NK-92 (cell line): ENCODE measurements around the gene ACTN2.

Experiments
- DNase-seq: peaks from one replicate; lab custom pipeline; 2025; ENCODE audit not compliant: unreplicated experiment; lab: John Stamatoyannopoulos, UW

ACTN2 gene

DNA sequence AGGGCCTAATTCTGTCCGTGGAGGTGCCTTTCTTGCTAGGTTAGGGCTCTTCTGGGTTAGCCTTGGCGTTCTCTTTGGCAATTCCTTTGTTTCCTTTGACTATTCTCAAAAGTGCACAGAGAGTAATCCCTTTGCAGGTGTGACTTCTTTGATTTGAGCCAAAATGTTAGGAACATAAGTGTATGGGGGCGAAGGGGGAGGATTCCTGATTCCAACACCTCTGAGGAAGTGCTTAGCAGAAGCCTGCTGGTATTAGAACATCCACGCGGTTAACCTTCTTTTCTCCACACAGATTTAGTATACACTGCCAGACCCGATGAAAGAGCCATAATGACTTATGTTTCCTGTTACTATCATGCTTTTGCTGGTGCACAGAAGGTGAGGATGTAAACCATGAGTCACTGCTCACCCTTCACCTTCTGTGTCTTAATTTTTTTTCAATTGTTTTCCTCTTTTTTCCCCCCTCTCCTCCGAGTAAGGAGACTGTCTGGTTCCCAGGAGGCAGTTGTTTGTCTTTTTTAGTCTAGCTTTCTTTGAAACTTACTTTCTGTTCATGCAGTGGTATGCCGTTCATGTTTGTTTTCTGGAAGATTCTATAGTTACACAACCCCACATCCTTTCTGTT is 48.0 kb downstream of the ACTN2 start:
- no peak for DNase-seq

GRCh38 chr1:236736761-236737160 is 50.5 kb downstream of the ACTN2 start:
- no peak for DNase-seq

DNA sequence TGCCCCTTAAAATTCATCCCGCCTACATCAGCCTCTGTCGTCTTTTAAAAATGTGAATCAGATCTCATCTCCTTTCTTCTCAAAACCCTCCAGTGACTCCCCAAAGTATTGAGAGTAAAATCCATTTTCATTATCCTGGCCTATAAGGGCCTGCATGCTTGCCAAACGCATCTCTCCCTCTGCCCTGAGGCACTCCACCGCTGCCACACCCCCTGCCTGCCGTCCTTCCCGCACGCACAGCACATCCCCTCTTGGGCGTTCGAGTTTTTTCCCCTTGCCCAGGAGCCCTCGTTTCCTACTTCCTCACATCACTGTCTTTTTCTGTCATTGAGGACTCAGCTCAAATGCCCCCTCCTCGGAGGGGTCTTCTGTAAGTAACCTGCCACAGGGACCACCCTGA is 55.5 kb downstream of the ACTN2 start:
- DNase-seq = no peak

GRCh38 chr1:236742421-236743160 is 56.3 kb downstream of the ACTN2 start:
- DNase-seq = no peak

GRCh38 chr1:236744533-236744932 is 58.2 kb downstream of the ACTN2 start:
- DNase-seq = no peak

- no peak for DNase-seq
These were observed 60.5 kb downstream of the ACTN2 start for GRCh38 chr1:236746785-236747184.

DNA sequence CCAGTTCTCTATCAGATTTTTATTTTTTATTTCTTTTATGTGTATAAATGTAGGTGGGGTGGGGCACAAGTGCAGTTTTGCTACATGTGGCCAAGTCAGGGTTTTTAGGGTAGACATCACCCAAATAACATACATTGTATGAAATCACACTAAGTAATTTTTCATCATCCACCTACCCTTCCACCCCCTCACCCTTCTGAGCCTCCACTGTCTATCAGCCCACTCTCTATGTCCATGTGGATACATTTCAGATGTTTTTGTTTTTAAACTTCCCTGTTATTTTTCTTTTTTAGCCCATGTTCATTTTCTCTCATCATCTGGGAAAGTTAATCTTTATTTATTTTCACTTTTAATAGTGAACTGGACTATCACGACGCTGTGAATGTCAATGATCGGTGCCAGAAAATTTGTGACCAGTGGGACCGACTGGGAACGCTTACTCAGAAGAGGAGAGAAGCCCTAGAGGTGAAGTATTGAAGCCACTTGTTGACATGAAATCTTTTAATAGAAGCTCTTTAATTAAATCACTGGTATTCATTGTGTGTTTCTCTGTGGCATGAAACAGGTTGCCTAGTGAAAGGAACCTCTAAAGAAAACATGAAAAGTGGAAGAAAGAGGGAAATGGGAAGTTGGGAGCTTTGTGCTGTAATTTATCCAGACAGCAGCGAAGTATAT is 61.1 kb downstream of the ACTN2 start:
- DNase-seq = no peak

- no peak for DNase-seq
These were observed 62.1 kb downstream of the ACTN2 start for GRCh38 chr1:236748268-236748870.

DNA sequence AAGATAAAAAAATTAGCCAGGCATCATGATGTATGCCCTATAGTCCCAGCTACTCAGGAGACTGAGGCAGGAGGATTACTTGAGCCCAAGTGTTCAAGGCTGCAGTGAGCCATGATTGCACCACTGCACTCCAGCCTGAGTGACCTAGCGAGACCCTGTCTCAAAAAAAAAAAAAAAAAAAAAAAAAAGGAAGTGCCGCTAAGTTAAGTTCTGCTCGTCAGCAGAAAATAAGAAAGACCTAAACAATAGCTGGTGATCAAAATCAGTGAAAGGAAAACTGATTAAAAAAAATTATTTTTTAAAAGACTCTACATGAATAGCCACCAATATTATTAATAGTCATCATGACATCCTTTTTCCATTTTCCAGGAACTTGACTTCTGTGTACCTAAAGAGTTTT is 64.6 kb downstream of the ACTN2 start:
- DNase-seq = no peak

DNA sequence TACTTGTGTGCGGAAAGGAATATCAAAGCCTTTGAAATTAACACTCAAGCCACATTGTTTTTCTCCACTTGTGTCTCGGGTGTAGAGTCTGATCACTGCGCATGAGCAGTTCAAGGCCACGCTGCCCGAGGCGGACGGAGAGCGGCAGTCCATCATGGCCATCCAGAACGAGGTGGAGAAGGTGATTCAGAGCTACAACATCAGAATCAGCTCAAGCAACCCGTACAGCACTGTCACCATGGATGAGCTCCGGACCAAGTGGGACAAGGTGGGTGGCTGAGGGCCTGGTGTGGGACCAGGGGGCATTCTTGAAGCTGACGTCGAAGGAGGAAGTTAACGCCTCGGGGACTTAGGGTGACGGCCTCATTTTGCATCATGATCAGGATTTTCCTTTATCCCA is 65.1 kb downstream of the ACTN2 start:
- no peak for DNase-seq

GRCh38 chr1:236751935-236752334 is 65.6 kb downstream of the ACTN2 start:
- no peak for DNase-seq

- DNase-seq = no peak
These were observed 67.2 kb downstream of the ACTN2 start for GRCh38 chr1:236753516-236753915.

GRCh38 chr1:236753964-236754363 is 67.7 kb downstream of the ACTN2 start:
- DNase-seq = no peak

DNA sequence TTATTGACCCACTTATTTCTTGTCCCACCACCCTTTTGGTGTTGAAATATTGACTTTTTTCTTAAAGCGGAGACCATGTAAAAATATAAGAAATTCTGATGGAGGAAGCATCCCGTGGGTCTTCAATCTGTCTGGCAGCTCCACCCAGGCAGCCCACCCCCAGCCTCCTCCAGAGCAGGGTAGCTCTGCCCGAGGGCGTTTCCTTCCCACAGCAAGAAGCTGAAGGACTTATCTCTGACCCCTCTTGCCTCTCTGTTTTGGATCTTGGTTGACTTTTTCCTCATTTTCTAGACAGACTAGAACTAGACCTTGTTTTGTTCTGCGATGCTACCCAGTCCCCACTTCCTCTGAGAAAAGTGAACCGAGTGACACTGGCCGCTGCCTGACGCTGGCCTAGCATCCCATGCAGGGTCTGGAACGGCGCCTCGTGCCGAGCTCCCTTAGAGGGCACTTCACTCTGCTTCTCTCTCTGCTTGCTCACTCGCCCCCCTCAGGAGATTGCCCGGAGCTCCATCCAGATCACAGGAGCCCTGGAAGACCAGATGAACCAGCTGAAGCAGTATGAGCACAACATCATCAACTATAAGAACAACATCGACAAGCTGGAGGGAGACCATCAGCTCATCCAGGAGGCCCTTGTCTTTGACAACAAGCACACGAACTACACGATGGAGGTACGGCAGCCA is 68.4 kb downstream of the ACTN2 start:
- DNase-seq = no peak

DNA sequence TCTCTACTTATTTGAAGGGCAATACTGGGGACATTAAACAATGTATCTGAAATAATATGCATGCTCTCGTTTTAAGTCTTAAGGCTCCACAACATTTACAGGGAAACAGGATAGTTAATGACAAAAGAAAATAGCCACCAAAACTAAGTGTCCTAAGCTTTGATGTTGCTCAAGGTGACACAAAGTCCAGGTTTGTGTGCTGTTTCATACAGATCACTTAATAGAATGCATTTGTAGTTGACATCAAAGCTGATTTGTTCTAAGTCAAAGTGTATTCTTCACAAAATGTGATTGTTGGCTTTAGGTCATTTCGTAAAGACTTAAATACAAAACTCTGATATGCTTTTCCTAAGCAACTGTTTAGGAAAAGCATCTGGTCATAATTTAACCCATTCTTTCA is 71.3 kb downstream of the ACTN2 start:
- no peak for DNase-seq

- no peak for DNase-seq
These were observed 73.1 kb downstream of the ACTN2 start for GRCh38 chr1:236759252-236759859.

- no peak for DNase-seq
These were observed 74.2 kb downstream of the ACTN2 start for GRCh38 chr1:236760480-236760879.

- DNase-seq = no peak
These were observed 74.7 kb downstream of the ACTN2 start for GRCh38 chr1:236760986-236761385.

DNA sequence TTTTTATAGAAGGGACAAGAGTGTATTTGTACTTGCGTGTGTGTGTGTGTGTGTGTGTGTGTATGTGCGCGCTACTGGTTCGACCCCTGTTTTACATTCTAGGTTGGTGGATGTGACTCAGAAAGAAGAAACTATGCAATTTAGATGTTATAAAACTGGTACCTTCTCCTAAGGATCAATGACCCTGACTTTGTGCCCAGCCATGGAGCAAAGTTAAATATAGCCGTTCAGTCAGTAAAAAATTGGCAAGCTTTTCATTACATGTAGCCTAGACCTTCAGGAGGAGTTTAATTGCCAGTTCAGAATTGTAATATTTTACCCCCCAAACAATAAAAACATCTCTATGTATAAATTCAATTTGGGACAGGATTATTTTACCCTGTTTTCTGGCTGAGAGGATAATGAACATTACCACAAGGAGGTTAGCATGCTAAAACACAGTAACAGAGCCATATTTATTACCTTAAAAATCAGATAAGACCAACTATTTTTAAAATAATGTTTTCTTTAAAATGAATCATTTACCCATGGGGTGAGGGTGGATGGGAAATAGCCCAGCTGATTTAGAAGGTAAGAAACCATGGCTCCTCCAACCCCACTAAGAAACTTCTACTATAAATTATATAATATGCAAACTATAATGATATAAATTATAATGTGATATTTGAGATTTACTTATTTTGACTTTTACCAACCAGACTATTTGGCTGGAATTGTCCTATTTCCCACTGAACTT is 75.3 kb downstream of the ACTN2 start:
- no peak for DNase-seq

DNA sequence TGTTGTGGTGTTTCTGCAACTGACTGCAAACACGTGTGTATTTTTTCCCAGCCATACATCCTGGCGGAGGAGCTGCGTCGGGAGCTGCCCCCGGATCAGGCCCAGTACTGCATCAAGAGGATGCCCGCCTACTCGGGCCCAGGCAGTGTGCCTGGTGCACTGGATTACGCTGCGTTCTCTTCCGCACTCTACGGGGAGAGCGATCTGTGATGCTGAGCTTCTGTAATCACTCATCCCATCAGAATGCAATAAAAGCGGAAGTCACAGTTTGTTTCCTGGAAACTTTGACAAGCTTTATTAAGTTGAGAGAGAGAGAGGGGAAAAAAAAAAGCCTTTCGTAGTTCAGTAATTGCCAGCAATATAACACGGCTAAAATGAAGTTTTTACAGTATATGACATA is 76.1 kb downstream of the ACTN2 start:
- DNase-seq = no peak
